ENCODE measurements around the gene OGDH. TPM values are rescaled to one million over a fixed set of nuclear protein-coding genes. Genes with fewer than 3 reads are reported as not detected.

The OGDH gene
- total and polyA plus RNA-seq, 2 of the 13 experiments (the other 11 are each of a cell fraction or from before 2014, with no cell fraction given): 17.4 to 25.4 TPM

DNA sequence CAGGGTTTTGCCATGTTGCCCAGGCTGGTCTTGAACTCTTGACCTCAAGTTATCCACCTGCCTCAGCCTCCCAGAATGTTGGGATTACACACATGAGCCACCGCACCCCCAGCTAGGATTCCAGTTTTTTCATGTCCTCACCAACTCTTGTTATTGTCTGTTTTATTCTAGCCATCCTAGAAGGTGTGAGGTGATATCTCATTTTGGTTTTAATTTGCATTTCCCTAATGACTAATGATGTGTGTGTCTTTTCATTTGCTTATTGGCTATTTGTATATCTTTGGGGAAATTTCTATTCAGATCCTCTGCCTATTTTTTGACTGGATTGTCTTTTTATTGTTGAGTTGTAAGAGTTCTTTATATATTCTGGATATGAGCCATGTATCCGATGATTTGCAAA, 83.0 kb downstream of the OGDH start:
- BruUV-seq (replicated peaks): no TSS peak
- DNase-seq (ENCODE audit: low spot score): no peak
- POLR2A ChIA-PET: no interaction called here
- in situ Hi-C loops (cut with HindIII; ENCODE audit: extremely low pct_ligation_motif_present, low pct_unique_long_range_greater_than_20kb): no loop called here
- no peak overlapping the region for H3K9ac ChIP-seq (ENCODE audit: insufficient read depth, low read depth, low read length)
- H3K79me2 ChIP-seq (ENCODE audit: insufficient read depth, low read length): no peaks in the 10 kb centered on the region
- intact Hi-C loops (cut with micrococcal nuclease; ENCODE audit: unreplicated experiment): no loop called here
- H2AFZ ChIP-seq (ENCODE audit: low read length): no peak overlapping the region
- H3K27me3 ChIP-seq (ENCODE audit: control insufficient read depth in 1 of 2, insufficient read depth in 2 of 2, low read length in 2 of 2): no peaks in the 10 kb centered on the region
- CTCF ChIA-PET (ENCODE audit: low intra/inter-chr PET ratio, low total read pairs): no interaction called here
- no peak overlapping the region for H3K4me3 ChIP-seq (replicated peaks in 1 of 3; ENCODE audit: insufficient read depth in 1 of 3, low read depth in 2 of 3, low read length in 3 of 3)
- peaks cover 3 to 15% of the 10 kb centered on the region in 2 experiments; a peak in 3 of 5 replicates for H3K36me3 ChIP-seq (replicated peaks in 1 of 2; ENCODE audit: control insufficient read depth in 1 of 2, insufficient read depth in 2 of 2, low read length in 2 of 2)
- no peak overlapping the region for H3K4me2 ChIP-seq (ENCODE audit: low read depth, low read length)
- no peaks in the 10 kb centered on the region for H3K9me3 ChIP-seq (ENCODE audit: low read length)
- no peak overlapping the region for H3K27ac ChIP-seq (ENCODE audit: extremely low read length, insufficient read depth, low read length)
- ATAC-seq: no peak
- no peaks in the 10 kb centered on the region for H4K20me1 ChIP-seq (ENCODE audit: insufficient read depth, low read length)
- FAIRE-seq: no peak
- WGBS (ENCODE audit: low lambda C conversion rate): 97% methylated on average over 2 of the region's 2 CpGs
- no peaks in the 10 kb centered on the region for H3K4me1 ChIP-seq (ENCODE audit: insufficient read depth, low read length)
- TF ChIP-seq MED8 (CRISPR knock-in tag; IDR thresholded peaks at IDR 0.05; ENCODE audit: insufficient replicate concordance) (no peak), ZNF20 (CRISPR knock-in tag; IDR thresholded peaks at IDR 0.05) (no peak), MEF2D (CRISPR knock-in tag; IDR thresholded peaks at IDR 0.05) (no peak), TRIM24 (CRISPR knock-in tag; IDR thresholded peaks at IDR 0.05) (no peak), ZNF354B (CRISPR knock-in tag; IDR thresholded peaks at IDR 0.05) (no peak), ATRX (CRISPR knock-in tag; IDR thresholded peaks at IDR 0.05; ENCODE audit: borderline replicate concordance) (no peak), ZFP90 (CRISPR knock-in tag; IDR thresholded peaks at IDR 0.05; ENCODE audit: borderline replicate concordance) (no peak), KDM5B (CRISPR knock-in tag; IDR thresholded peaks at IDR 0.05; ENCODE audit: borderline replicate concordance) (no peak), HDAC2 (CRISPR knock-in tag; IDR thresholded peaks at IDR 0.05) (no peak), ZSCAN12 (CRISPR knock-in tag; IDR thresholded peaks at IDR 0.05) (no peak), ZIK1 (CRISPR knock-in tag; IDR thresholded peaks at IDR 0.05; ENCODE audit: borderline replicate concordance, low read depth) (no peak), GTF3A (CRISPR knock-in tag; conservative IDR thresholded peaks at IDR 0.05) (no peak), ZNF710 (CRISPR knock-in tag; IDR thresholded peaks at IDR 0.05; ENCODE audit: borderline replicate concordance) (no peak)
- TF ChIP-seq, protein P1, sequence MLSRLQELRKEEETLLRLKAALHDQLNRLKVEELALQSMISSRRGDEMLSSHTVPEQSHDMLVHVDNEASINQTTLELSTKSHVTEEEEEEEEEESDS (CRISPR knock-in tag; IDR thresholded peaks at IDR 0.05; ENCODE audit: borderline replicate concordance): no peak
